GM13977 (cell line): Measurements from ENCODE around the gene ENTREP1.

Source experiments
- DNase-seq: peaks from one replicate; pipeline ENCODE4 v3.0.0; 2012; ENCODE audit warnings: low spot score
- CTCF ChIP-seq: IDR thresholded peaks from 2 replicates; pipeline ENCODE4 v1.5.1; 2012; ENCODE audit warnings: mild to moderate bottlenecking, control low read depth; ENCODE audit not compliant: insufficient read depth; ENCODE audit errors: extremely low read depth, missing control alignments
- in situ Hi-C: fragments of 300-500 bp; cut with MboI; formaldehyde crosslinking; loops from one replicate; pipeline ENCODE4 v1.12.0; 2022; ENCODE audit warnings: low sequenced_read_pairs, low pct_unique_long_range_greater_than_20kb, mixed read lengths, inconsistent platforms; ENCODE audit not compliant: unreplicated experiment

ENTREP1 gene

GRCh38 chr9:69385581-69386033 is 60.6 kb downstream of the ENTREP1 start:
- no peak for TF ChIP-seq CTCF
- in situ Hi-C loops = no loop called here
- no peak for DNase-seq

- no peak for DNase-seq
- in situ Hi-C loops = no loop called here
- no peak for TF ChIP-seq CTCF
These were observed 61.6 kb downstream of the ENTREP1 start for GRCh38 chr9:69386651-69387050.

GRCh38 chr9:69388596-69388995 is 63.6 kb downstream of the ENTREP1 start:
- no peak for TF ChIP-seq CTCF
- no peak for DNase-seq
- in situ Hi-C loops = no loop called here

- in situ Hi-C loops = no loop called here
- DNase-seq = no peak
- TF ChIP-seq CTCF = no peak
These were observed 64.5 kb downstream of the ENTREP1 start for GRCh38 chr9:69389437-69389995.

- no peak for TF ChIP-seq CTCF
- in situ Hi-C loops = no loop called here
- DNase-seq = no peak
These were observed 66.5 kb downstream of the ENTREP1 start for GRCh38 chr9:69391487-69391886.

GRCh38 chr9:69391946-69392345 is 66.9 kb downstream of the ENTREP1 start:
- no peak for TF ChIP-seq CTCF
- in situ Hi-C loops = no loop called here
- no peak for DNase-seq

- TF ChIP-seq CTCF = no peak
These were observed 67.8 kb downstream of the ENTREP1 start for GRCh38 chr9:69392826-69393225.

More at GRCh38 chr9:69392826-69393225, 67.8 kb downstream of the ENTREP1 start:
- no peak for DNase-seq
- in situ Hi-C loops = no loop called here
